ENCODE results near the gene OSGEPL1.
"Not testable (repeated sequence)": the region's sequence is repeated elsewhere in the genome, so short reads cannot be mapped to it uniquely, and the experiment has no call there.

The OSGEPL1 gene, protein sequence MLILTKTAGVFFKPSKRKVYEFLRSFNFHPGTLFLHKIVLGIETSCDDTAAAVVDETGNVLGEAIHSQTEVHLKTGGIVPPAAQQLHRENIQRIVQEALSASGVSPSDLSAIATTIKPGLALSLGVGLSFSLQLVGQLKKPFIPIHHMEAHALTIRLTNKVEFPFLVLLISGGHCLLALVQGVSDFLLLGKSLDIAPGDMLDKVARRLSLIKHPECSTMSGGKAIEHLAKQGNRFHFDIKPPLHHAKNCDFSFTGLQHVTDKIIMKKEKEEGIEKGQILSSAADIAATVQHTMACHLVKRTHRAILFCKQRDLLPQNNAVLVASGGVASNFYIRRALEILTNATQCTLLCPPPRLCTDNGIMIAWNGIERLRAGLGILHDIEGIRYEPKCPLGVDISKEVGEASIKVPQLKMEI

DNA sequence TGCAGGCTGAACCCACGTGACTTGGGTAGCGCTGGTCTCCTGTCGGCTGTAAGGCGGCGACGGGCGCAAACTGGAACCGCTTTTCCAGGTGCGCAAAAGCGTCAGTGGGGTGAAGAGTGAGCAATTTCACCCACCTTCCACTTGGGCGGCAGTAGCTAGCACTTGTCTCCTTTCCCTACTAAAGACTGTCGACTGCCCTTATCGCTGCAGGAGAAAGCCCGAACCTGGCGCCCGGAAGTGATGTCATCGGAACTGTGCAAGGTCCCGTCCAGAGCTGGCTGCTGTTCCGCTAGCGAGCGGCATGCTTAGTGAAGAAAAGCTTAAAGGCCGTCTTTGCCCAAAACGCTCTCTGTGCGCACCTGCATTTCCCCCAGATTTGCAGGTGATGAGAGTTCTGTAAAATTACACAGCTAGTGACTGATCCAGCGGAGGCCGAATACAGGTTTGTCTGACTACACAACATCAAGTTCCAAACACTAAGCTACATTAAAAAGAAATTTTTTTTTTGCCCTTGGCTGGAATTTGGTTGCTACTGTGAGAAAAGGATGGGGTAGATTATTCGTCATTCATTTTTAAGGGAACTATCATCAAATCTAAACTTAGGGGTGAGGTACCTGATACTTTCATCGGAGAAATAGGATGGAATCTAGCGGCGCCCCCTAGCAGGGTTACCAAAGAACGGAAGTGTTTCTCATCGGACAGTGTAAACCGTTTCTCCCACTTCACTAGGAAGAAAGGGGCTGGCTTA is at the start of gene OSGEPL1:
Gene OSGEPL1, minus strand, starts transcription at position 242 of the 748 bp plus-strand sequence. CDS start 1,152 bp downstream, outside the sequence.
- peak; percentile 84 to 94 for DNase-seq

DNA sequence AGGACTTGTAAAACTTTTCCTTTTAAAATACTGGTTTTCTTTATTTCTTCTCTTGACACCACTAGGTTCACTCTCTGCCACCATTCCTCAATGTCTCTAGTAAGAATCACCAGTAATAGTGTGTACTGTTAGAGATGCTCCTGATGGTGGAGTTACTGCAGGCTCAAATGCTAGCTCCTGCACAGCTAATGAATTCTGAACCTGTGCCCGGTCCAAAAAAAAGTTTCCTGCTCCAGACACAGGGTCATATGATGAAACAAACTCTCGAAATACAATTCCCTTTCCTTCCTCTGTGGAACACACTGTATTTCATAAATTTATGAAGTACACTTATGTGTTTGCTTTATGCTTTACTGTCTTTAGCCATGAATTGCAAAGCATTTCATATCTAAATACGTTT is 40.8 kb upstream of the OSGEPL1 start:
- no peak for DNase-seq

DNA sequence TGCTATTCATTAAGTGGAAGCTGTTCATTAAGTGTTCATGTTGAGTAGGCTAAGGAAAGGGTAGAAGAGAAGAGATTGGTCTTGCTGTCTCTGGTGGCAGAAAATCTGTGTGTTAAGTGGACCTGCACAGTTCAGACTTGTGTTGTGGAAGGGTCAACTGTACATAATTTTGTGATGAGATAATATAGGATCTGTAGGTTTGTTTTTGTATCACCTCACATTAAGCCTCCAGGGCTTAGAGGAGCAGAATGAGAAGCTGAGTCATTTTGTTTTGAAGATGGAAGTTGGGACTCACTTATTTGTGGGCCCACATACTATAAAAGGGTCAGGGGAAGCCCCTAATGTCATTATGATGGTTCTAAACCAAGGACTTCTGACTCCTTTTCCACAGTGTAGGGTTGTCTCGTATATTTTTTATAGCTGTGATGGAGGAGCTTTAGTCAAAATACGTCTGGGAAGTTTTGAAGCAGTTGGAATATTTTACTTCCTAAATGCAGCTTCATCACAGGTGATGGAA is 39.9 kb upstream of the OSGEPL1 start:
- DNase-seq: no peak

DNA sequence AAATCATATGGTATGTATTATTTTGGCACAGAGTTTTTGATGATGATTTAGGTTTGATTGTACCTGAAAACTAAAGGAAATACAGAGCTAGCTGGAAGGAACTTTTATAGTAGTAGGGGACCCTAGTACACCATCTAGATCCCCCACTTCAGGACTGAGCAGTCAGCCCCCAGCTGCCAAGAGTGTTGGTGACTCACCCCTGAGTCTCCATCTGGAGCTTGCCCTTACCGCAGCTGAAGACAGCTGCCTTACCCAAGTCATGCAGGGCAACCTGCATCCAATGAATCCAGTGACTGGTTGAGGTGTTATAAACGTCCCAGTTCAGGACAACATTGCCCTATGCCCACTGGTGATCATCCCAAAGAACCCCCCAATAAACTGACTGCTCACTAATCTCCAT is 36.9 kb upstream of the OSGEPL1 start:
- DNase-seq: no peak

DNA sequence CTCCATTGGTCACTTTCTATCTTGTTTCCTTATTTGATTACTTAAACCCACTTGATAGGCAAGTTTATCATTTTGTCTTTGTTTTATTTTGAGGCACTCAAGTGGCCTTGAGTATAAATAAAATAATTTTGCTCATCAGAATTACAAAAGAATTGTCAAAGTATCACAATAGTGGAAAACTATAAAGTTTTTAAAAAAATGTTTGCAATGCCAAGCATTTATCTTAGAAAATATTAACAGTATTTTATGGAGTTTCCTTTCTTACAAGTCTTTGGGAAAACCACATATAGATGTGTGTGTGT is 36.4 kb upstream of the OSGEPL1 start:
- DNase-seq: no peak

DNA sequence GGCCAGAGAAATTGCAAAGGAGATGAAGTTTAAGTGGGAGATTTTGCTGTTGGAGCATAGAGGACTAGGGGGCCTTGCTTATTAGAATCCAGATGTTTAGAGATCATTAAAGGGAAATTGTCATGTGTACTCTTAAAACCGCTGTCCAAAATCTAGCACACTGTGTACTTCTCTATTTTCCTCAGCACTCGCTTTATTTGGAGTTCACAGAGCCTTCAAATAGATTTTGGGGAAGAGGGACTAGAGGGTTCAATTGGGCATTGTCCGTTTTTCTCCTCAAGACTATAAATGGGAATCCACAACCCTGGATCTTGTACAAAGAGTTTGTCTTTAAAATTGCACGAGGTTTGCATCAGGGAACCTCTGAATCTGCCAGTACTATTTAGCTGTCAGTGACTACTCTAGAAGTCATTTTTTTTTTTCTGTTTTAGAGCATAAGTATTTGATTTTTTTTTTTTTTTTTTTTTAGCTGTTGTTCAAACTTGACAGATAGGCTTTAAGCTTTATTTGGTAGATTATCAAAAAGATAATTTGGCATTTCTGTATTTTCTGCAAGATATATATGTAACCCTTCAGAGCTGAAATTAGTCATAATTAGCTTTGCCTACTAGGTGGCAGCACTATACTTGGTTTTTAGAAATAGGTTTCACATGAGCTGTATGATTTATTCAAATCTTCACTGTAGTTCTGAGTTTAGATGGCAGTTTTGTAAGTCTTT is 35.9 kb upstream of the OSGEPL1 start:
- peak in 1 of 2 experiments; percentile 66 for DNase-seq

DNA sequence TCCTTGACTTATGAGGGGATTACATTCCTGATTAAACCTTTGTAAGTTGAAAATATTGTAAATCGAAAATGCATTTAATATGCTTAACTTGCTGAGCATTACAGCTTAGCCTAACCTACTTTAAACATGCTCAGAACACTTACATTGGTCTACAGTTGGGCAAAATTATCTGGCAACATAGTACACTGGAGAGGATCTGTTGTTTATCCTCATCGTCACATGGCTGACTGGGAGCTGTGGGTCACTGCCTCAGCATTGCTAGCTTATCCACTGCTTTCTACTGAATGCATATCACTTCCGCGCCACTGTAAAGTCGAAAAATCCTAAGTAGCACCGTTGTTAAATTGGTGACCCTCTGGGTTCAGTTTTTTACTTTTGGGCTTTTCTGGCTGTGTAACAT is 35.3 kb upstream of the OSGEPL1 start:
- DNase-seq: no peak

DNA sequence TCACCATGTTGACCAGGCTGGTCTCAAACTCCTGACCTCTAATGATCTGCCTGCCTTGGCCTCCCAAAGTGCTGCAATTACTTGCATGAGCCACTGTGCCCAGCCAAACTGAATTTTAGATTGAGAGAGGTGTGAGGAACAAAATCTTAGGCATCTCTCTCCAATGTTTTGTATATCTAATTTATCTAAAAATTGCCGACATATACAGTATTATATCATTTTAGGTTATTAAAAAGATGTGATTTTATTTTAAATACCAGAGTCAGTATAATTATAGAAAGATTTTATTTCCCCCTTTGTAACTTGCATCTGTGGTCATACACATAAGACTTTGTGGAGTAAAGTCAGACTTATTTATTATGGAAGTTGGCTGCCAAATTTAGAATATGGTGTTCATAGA is 31.7 kb upstream of the OSGEPL1 start:
- DNase-seq: no peak

DNA sequence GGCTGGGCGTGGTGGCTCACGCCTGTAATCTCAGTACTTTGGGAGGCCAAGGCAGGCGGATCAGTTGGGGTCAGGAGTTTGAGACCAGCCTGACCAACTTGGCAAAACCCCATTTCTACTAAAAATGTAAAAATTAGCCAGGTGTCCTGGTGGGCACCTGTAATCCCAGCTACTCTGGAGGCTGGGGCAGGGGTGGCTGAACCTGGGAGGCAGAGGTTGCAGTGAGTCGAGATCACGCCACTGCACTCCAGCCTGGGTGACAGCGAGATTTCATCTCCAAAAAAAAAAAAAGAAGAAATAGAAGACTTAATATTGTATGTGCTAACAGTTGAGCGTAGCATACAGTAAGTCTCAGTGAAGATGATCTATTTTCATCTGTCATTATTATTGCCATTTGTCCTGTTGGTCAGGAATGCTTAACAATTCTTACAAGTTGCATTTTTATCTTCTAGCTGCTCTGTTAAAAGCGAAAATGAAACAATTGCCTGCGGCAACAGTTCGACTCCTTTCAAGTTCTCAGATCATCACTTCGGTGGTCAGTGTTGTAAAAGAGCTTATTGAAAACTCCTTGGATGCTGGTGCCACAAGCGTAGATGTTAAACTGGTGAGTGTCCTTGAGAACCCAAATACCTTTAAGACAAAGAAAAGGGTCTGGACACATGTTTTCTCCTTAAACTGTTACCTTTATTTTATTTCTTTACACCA is 28.9 kb upstream of the OSGEPL1 start:
- no peak for DNase-seq

DNA sequence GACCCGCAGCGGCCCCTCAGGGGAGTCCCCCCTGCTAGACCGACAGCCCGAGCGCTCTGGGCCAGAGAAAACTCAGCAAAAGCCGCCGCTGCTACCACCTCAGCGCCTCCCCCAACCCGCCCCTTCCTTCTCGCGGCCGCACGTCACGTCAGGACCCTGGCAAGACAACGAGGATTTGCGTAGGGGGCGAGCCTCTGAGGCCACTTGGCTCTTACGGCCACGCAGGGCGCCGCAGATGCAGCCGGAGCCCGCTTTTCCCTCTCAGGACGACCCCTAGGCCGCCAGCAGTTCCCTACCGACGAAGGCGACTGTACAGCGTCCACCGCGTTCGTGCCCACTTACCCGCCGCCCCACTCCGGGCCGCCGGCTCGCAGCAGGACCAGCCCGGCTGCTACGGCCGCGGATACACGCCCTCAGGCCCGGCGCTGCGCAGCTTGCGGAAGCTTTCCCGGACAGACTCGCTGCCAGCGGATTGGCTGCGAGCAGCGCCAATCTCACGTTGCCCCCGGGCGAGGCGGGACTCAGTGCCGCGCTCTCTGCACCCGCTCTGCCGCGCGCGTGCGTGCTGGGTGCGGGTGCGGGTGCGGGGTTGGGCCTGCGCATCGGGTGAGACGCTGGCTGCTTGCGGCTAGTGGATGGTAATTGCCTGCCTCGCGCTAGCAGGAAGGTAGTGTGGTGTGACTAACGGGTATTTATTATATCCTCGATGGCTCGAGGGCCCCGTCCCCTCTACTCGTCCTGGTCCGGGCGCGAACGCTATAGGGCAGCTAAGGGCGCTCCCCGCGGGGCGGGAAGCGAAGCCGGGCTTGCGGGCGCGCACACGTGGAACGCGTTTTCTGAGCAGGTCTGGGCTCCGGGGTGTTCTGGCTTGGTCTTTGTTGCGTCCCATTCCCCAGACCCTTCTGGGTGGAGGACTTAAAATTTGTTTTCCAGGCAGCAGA is 21.6 kb upstream of the OSGEPL1 start, which contains the start of the genes ORMDL1 and PMS1:
Gene ORMDL1, minus strand, starts transcription at position 413 of the 941 bp plus-strand sequence. CDS start 1,744 bp downstream, outside the sequence.
Gene PMS1, plus strand, starts transcription at position 524 of the 941 bp plus-strand sequence. CDS start 7,360 bp downstream, outside the sequence.
- DNase-seq: peak; percentile 81 to 89

DNA sequence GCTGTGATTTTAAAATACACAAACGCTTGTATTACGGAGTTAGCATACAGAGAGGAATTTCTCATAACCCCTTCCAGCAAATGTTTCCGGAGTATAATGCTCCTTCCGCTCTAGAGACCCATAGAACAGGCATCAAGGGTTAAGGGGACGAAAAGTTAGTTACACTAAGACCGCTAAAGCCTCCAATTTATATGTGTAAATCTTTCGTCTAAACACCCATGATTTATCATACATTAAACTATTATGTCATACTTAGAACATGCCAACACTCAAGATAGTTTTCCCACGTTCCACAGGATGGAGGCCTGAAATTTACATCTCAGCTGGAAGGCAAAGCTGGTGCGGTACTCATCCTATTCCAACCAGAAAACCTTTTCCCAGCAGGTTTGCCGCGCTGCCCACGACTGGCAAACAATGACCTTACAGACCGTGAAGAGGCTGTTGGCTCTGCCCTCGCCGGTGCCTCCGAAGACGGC is 20.9 kb upstream of the OSGEPL1 start:
- DNase-seq: peak in 1 of 2 experiments; percentile 72

DNA sequence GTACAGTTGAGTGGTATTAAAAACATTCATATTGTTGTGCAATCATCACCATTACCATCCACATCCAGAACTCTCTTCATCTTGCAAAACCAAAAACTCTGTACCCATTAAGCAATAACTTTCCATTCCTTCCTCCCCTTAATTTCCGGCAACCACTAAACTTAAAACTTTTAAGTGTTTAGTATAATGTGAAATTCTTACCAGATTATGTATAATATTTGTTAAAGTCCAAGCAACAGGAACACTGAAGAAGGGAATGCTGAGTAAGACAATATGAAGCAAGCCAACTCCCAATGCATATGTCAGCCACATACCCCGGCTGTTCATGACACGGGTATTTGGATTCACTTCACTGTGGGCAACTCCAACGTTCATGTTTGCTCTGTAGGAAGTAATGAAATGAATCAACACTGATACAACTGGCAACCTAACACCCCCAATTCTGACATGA is 19.7 kb upstream of the OSGEPL1 start:
- DNase-seq: no peak

DNA sequence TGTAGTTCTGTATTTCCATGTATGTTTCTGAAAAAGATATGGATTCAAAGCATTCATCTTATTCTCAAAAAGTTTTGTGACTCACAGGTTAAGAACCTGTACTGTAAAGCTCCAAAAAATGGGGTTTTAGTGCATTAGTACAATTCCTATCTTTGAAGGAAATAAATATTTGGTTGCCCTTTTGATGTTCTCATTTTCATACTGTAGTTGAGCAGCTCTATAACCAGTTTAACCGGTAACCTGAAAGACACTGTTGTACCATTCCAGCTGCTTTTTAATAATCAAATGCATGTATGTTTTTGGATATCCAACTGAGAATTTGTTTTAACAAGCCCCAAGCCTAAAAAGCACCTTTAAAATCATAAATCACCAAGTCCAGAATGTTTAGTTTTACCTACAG is 9.6 kb upstream of the OSGEPL1 start:
- no peak for DNase-seq

DNA sequence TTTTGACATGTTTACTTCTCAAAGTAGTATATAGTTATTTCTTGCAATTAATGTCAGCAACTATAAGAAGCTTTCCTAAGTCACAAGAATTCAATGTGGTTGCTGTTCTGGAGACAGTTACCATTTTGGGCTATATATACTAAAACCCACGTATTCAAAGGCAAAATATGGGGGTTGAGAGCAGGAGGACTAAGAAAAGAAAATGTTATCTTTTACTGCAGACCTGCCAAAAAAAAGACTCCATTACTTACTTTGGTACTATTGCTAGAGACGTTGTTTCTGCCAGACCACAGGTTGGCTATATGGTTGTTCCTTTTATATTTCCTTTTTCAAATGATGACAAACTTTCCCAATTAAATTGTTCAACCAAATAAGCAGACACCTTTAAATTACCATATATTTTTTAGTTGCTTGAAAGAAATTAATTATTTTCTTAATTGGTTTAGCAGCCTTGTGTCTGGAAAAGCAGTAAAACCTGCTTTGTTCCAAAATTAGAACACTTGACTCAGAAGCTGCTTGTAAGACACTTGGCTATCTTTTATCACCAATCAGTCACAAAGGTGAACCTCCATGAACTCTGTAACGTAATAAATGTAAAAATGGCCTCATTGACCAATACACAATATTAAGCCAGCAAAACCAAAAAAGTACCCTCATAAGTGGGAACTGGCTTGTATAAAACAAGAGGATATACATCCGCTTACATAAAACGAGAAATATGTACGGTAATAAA is 8.2 kb upstream of the OSGEPL1 start:
- DNase-seq: no peak

DNA sequence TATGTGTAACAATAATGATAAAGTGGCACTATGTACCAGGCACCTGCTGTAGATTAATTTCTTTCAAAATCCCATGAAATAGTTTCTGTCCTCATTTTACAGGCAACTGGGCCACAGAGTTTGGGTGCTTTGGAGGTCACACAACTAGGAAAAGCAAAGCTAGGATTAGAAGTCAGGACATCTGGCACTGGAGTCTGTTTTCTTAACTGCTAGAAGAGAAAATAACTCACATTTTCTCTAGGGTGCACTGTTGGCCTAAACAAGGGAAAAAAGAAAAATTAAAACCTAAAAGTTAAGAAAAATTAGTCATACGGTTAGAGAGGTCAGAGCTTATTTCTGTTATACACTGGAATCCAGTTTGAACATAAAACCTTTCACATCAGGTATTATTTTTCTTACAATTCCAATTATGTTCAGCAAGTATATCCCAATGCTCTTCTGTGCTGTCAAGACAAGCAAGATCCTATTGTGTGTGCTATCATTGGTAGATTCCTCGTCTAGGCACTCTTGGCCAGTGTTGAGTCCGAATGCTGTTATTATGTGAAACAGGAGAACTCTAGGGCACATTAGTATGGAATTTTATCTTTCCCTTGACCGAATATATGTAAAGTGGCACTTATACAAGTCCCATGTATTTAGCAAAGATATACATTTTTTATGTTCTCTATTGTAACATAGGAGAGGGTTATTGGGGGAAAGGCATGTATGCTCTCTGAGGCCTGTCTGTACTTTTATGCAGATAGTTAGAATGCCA is 1.5 kb upstream of the OSGEPL1 start:
- DNase-seq: no peak

DNA sequence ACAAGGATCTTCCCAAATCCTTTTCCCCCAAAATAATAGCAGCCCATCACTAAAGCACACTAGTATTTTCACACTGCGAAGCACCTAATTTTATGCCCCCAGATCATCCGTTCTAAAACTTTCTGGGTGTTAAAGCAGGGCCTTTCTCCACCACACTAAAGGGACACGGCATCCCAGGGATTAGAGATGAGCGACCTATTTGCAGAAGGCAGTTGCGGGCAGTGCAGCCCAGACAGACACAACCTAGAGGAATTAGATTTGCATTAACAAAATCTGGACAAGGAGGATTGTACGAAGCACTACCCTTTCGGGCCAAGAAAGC is 402 bp downstream of the OSGEPL1 start:
- DNase-seq: no peak

DNA sequence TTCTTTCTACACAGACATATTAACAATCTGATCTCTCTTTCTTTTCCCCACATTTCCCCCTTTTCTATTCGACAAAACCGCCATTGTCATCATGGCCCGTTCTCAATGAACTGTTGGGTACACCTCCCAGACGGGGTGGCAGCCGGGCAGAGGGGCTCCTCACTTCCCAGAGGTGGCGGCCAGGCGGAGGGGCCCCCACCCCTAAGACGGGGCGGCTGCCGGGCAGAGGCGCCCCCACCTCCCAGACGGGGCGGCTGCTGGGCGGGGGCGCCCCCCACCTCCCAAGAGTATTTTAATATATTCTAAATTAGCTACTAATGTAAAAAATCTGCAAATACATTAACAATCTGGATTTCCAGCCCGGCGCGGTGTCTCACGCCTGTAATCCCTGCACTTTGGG is 2.4 kb downstream of the OSGEPL1 start:
- not testable (repeated sequence) for DNase-seq

DNA sequence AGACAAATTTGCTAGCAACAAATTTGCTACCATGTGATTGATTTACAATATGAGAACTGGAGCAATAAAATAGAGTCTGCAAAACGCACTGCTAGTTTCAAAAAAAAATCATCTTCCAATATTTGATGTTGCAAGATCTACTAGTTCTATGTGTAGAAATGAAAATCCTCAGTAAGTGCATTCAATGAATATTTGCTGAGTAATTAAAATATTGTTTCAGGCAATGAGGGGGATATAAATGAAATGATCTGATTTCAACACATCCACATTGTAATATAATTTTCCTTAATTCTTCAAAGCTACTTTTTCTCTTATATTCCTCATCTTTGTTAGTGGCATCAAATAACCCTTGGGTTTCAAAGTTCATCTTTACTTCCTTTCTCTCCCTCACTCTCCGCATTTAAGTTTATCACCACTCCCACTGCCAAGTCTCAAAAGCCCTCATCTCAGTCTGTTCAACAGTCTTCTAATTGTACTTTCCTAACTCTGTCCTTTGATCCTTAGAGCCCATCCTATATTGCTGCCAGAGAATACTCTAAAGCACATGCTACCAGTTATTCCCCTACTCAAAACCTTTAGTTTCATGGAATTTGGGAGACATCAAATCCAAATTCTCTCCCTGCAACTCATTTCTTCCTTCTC is 6.2 kb downstream of the OSGEPL1 start:
- no peak for DNase-seq

DNA sequence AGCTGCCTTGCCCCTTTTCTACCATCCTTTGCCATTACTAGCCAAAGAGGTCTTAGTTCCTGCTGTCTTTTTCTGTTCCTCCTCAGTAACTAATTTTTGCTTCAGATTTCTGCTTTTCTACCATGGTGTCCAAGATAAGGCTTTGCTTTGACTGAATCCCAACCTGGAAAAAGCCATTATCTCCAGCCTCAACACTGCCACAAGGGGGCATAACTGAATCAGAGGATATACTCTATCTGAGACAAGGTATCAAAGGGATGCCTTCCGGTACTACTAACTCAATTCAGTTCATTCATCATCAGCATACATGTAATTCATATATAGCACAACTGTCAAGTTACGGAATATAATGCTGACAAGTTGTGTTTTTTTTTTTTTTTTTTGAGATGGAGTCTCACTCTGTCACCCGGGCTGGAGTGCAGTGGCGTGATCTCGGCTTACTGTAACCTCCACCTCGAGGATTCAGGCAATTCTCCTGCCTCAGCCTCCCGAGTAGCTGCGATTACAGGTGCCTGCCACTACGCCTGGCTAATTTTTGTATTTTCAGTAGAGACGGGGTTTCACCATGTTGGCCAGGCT is 11.4 kb downstream of the OSGEPL1 start:
- DNase-seq: peak in 1 of 2 experiments; percentile 47

Data from SW 1271 (cell line).